Measurements from ENCODE around the gene ISG20L2. TPM values are rescaled to one million over a fixed set of nuclear protein-coding genes. Genes with fewer than 3 reads are reported as not detected.
A peak's percentile ranks its signal among the peaks of the same experiment; 100 is the strongest.

ISG20L2 gene
- total RNA-seq, 2 experiments from 2014 or later: 44.2 to 50.9 TPM

GRCh38 chr1:156772222-156772621, 43.7 kb upstream of the ISG20L2 start:
- no peak overlapping the region for H3K27ac Mint-ChIP-seq
- Histone ChIP-seq H3K4me1 (ENCODE audit: insufficient read depth, low read length) (peaks cover 53% of the 10 kb centered on the region), H3K27me3 (ENCODE audit: control insufficient read depth in 1 of 2, insufficient read depth in 2 of 2, low read length in 2 of 2) (no peaks in the 10 kb centered on the region), H3K4me3 (ENCODE audit: low read length) (no peak overlapping the region), H3K36me3 (ENCODE audit: insufficient read depth, low read length) (peaks cover 32% of the 10 kb centered on the region), H3K9me3 (ENCODE audit: control insufficient read depth in 1 of 2, insufficient read depth in 1 of 2, low read length in 2 of 2) (no peaks in the 10 kb centered on the region), H3K27ac (ENCODE audit: low read depth in 1 of 2, low read length in 2 of 2) (no peak overlapping the region)
- peaks cover 45% of the 10 kb centered on the region for H3K36me3 Mint-ChIP-seq (ENCODE audit: low read depth)
- TF ChIP-seq, protein P1, sequence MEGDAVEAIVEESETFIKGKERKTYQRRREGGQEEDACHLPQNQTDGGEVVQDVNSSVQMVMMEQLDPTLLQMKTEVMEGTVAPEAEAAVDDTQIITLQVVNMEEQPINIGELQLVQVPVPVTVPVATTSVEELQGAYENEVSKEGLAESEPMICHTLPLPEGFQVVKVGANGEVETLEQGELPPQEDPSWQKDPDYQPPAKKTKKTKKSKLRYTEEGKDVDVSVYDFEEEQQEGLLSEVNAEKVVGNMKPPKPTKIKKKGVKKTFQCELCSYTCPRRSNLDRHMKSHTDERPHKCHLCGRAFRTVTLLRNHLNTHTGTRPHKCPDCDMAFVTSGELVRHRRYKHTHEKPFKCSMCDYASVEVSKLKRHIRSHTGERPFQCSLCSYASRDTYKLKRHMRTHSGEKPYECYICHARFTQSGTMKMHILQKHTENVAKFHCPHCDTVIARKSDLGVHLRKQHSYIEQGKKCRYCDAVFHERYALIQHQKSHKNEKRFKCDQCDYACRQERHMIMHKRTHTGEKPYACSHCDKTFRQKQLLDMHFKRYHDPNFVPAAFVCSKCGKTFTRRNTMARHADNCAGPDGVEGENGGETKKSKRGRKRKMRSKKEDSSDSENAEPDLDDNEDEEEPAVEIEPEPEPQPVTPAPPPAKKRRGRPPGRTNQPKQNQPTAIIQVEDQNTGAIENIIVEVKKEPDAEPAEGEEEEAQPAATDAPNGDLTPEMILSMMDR (IDR thresholded peaks at IDR 0.05): no peak
- no peak overlapping the region for H3K4me3 Mint-ChIP-seq
- intact Hi-C loops (cut with DNase I, micrococcal nuclease): loop anchor here in 1 of 2 experiments (5.0 kb wide), 1 partner anchor 40 kb away; no protein-coding TSS in a partner anchor
- no peaks in the 10 kb centered on the region for H3K27me3 Mint-ChIP-seq
- peaks cover 65% of the 10 kb centered on the region for H3K4me1 Mint-ChIP-seq (ENCODE audit: low read depth)
- no peaks in the 10 kb centered on the region for H3K9me3 Mint-ChIP-seq
- DNase-seq (no peak), ATAC-seq (ENCODE audit: poor library complexity) (no peak)
- CTCF ChIA-PET: interaction anchor here (0.6 to 1.7 kb wide), 4 partner anchors 46 to 297 kb away, joined by 3 to 11 read pairs (median 4); no protein-coding TSS in a partner anchor
- POLR2A ChIA-PET: no interaction called here

DNA sequence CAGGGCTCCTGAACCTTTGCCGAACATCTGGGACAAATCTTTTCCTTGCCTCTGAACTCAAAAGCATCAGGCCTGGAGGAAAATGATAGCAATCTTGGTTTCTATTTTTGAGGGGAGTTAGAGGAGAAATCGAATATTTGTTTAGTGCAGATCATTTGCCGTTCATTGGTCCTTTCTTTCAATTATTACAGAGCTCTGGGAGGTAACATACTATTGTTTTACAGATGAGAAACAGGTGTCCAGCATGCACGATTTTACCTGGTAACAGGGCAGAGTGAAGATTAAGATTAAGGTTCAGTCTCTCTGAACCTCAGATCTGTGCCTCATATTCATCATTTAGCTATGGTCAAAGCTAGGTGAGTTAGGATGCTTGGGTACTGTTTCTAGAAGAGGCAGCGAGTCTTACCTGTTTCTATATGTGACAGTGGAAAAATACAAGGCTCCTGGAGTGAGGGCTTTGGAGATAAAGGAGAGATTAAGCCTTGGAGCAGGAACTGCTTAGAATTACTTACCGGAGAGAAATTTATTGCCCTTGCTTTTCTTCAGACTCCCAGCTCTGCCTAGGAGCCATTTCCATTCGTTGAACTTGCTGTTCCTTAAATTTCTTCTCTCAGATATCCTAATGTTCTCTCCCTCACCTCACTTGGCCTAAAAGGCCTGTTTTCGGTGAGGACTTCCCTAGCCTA, 40.2 kb upstream of the ISG20L2 start:
- no peaks in the 10 kb centered on the region for H3K27me3 ChIP-seq (ENCODE audit: control insufficient read depth in 1 of 2, insufficient read depth in 2 of 2, low read length in 2 of 2)
- ATAC-seq (ENCODE audit: poor library complexity): no peak
- ChIA-PET CTCF (interaction anchor here (2.6 to 5.6 kb wide), 4 partner anchors 17 to 91 kb away, joined by 8 to 54 read pairs (median 12); partner anchors contain the start of genes HDGF and MRPL24), POLR2A (interaction anchor here (0.7 to 4.2 kb wide), 8 partner anchors 10 to 63 kb away, joined by 3 to 169 read pairs (median 4); partner anchors contain the start of genes CRABP2, HDGF, ISG20L2 and METTL25B)
- Mint-ChIP-seq H3K4me3 (no peak overlapping the region), H3K9me3 (no peaks in the 10 kb centered on the region), H3K4me1 (ENCODE audit: low read depth) (peaks cover 52% of the 10 kb centered on the region), H3K36me3 (ENCODE audit: low read depth) (peaks cover 38% of the 10 kb centered on the region), H3K27ac (no peak overlapping the region), H3K27me3 (no peaks in the 10 kb centered on the region)
- no peak for DNase-seq
- H3K4me3 ChIP-seq (ENCODE audit: low read length): peak overlapping the region; percentile 87
- intact Hi-C loops (cut with DNase I, micrococcal nuclease): loop anchor here (2.0 to 10.0 kb wide), 4 partner anchors 40 to 716 kb away; partner anchors contain the start of genes ISG20L2 (in 1 of the 2), LAMTOR2 (in 1 of the 2), MEF2D (in 1 of the 2) and METTL25B (in 1 of the 2)
- TF ChIP-seq, protein P1 (IDR thresholded peaks at IDR 0.05): no peak
- no peaks in the 10 kb centered on the region for H3K9me3 ChIP-seq (ENCODE audit: control insufficient read depth in 1 of 2, insufficient read depth in 1 of 2, low read length in 2 of 2)
- H3K36me3 ChIP-seq (ENCODE audit: insufficient read depth, low read length): peaks cover 30% of the 10 kb centered on the region
- H3K27ac ChIP-seq (ENCODE audit: low read depth in 1 of 2, low read length in 2 of 2): peak overlapping the region in 1 of 2 donors; percentile 23
- H3K4me1 ChIP-seq (ENCODE audit: insufficient read depth, low read length): peaks cover 51% of the 10 kb centered on the region

DNA sequence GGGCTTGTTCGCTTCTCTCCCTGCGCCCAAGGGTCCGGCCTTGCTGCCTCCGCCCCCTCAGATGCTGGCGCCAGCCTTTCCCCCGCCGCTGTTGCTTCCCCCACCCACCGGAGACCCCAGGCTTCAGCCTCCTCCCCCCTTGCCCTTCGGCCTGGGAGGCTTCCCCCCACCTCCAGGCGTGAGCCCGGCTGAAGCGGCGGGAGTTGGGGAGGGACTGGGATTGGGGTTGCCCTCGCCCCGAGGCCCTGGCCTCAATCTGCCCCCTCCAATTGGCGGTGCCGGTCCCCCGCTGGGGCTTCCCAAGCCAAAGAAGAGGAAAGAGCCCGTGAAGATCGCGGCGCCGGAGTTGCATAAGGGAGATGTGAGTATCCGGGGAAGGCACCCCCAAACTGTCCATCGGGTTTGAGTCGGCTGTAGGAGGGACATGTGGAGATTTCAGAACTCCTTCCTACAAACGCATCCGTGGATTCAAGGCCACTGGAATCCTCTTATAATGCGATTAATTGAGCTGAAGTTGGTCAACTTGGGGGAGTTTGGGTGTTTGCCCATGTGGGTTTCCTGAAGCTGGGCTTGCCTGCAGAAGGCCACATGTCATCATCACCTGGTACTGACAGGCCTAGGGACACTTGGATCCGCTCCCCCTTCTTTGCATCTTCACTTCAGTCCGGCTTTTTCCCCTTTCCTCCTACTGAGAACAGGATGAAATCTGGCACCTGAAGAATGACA, 39.5 kb upstream of the ISG20L2 start:
- no peak for ATAC-seq (ENCODE audit: poor library complexity)
- H3K27ac Mint-ChIP-seq: no peak overlapping the region

More for the DNA sequence above, 39.5 kb upstream of the ISG20L2 start:
- Histone ChIP-seq H3K27me3 (ENCODE audit: control insufficient read depth in 1 of 2, insufficient read depth in 2 of 2, low read length in 2 of 2) (no peaks in the 10 kb centered on the region), H3K9me3 (ENCODE audit: control insufficient read depth in 1 of 2, insufficient read depth in 1 of 2, low read length in 2 of 2) (no peaks in the 10 kb centered on the region), H3K4me1 (ENCODE audit: insufficient read depth, low read length) (peaks cover 47% of the 10 kb centered on the region), H3K4me3 (ENCODE audit: low read length) (peak overlapping the region; percentile 87), H3K36me3 (ENCODE audit: insufficient read depth, low read length) (peaks cover 23% of the 10 kb centered on the region), H3K27ac (ENCODE audit: low read depth in 1 of 2, low read length in 2 of 2) (peak overlapping the region; percentile 96)
- H3K4me1 Mint-ChIP-seq (ENCODE audit: low read depth): peaks cover 45% of the 10 kb centered on the region
- no peaks in the 10 kb centered on the region for H3K27me3 Mint-ChIP-seq
- H3K9me3 Mint-ChIP-seq: no peaks in the 10 kb centered on the region
- no peak overlapping the region for H3K4me3 Mint-ChIP-seq
- POLR2A ChIA-PET: interaction anchor here (0.6 to 4.2 kb wide), 21 partner anchors 11 to 790 kb away, joined by 3 to 169 read pairs (median 4); partner anchors contain the start of genes ARHGEF2, CRABP2, HDGF and ISG20L2
- H3K36me3 Mint-ChIP-seq (ENCODE audit: low read depth): peaks cover 31% of the 10 kb centered on the region
- TF ChIP-seq, protein P1 (IDR thresholded peaks at IDR 0.05): no peak
- CTCF ChIA-PET: interaction anchor here (0.9 to 5.6 kb wide), 10 partner anchors 16 to 123 kb away, joined by 3 to 54 read pairs (median 6); partner anchors contain the start of genes HDGF, ISG20L2, METTL25B and MRPL24
- peak in 9 of 14 experiments; percentile 8 to 74 (median 27) for DNase-seq
- intact Hi-C loops (cut with DNase I, micrococcal nuclease): loop anchor here (1.0 to 10.0 kb wide), 6 partner anchors 27 to 716 kb away; partner anchors contain the start of genes ISG20L2 (in 2 of the 2), METTL25B (in 2 of the 2), LAMTOR2 (in 1 of the 2) and MEF2D (in 1 of the 2)
